ENCODE results near the gene CWC22.
A peak's percentile ranks its signal among the peaks of the same experiment; 100 is the strongest.
"Not testable (repeated sequence)": the region's sequence is repeated elsewhere in the genome, so short reads cannot be mapped to it uniquely, and the experiment has no call there.

CWC22 gene

GRCh38 chr2:180006781-180007579 is at the start of gene CWC22:
TSS of gene CWC22 (minus strand) at chr2:180007297. CDS start at chr2:179993341, 13,956 bp downstream.
- peak; percentile 67 for DNase-seq (ENCODE audit: low read depth)

DNA sequence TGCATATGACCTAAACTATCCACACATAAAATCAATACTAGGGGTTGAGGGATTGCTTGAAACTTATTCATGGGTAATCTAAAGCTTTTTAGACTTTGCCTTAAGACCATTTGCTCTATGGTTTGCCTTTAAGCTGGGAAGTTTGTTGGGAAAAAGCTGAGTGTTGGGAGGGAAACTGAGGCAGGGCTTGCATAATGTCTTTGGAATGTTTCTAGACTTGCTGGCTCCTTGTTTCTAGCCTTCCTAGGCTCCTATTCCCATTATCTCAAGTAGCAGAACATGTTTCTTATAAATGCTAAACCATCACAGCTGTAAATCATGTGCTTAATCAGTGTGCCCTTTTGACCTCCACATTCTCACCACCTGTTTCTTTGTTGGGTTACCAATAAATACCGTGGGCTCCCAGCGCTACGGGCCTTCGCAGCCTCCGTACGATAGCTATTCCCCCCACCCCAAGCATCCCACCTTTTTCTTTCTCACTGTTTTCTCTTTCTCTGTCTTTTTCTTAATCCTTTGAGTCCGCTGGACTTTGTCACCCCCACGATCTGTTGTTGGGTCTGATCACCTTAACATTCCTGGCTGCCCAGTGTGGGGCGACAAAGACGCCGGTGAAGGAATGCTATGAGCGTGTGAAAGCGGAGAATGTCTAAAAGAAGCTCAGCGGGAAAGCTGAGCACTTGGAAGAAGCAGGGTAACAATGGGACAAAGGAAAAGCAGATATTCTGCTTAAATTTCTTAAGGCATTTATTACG is 49.4 kb upstream of the CWC22 start:
- DNase-seq (ENCODE audit: low read depth): no peak

DNA sequence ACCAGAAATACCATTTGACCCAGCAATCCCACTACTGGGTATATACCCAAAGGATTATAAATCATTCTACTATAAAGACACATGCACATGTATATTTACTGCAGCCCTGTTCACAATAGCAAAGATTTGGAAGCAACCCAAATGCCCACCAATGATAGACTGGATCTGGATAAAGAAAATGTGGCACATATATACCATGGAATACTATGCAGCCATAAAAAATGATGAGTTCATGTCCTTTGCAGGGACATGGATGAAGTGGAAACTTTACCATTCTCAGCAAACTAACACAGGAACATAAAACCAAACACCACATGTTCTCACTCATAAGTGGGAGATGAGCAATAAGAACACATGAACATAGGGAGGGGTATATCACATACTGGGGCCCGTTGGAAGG is 47.5 kb upstream of the CWC22 start:
- not testable (repeated sequence) for DNase-seq (ENCODE audit: low read depth)

DNA sequence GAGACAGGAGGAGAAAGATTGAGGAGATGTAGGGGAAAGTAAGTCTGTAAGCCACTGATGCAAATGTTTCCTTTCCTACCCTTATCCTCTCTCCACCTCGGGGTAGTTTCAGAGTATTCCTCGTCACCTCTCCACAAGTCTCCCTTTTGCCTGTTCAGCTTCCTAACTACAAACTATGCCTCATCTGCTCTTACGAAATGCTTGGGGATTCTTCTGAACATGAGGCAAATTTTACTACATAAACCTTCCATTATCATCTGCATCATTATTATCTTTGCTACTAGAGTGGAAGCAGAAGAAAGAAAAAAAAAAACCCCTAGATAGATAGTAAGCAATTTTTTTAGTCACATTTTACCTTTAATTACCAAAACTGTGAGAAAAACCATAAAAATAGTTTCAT is 43.1 kb upstream of the CWC22 start:
- no peak for DNase-seq (ENCODE audit: low read depth)

- DNase-seq (ENCODE audit: low read depth): no peak
Observed at GRCh38 chr2:180048251-180048650, 41.2 kb upstream of the CWC22 start.

- no peak for DNase-seq (ENCODE audit: low read depth)
Observed at GRCh38 chr2:180046776-180047175, 39.7 kb upstream of the CWC22 start.

DNA sequence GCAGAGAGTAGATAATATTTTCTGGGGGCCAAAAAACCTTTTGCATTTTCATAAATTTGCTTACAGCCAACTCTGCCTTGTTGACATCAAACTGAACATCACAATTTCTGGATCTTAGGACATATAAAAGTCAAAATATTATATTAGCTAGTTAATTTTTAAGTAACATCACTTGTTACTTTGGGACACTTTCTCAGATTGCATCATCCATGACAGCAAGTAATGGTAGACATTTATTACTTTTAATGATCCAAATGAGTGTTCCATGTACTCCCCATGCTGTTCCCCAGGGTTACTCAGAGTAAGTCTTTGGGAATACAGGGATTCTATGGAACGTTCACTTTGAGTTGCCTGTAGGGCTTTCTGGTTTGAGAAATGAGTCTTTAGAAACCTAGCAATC is 39.1 kb upstream of the CWC22 start:
- DNase-seq (ENCODE audit: low read depth): no peak

GRCh38 chr2:180040146-180040925 is 33.2 kb upstream of the CWC22 start:
- DNase-seq (ENCODE audit: low read depth): peak; percentile 91

DNA sequence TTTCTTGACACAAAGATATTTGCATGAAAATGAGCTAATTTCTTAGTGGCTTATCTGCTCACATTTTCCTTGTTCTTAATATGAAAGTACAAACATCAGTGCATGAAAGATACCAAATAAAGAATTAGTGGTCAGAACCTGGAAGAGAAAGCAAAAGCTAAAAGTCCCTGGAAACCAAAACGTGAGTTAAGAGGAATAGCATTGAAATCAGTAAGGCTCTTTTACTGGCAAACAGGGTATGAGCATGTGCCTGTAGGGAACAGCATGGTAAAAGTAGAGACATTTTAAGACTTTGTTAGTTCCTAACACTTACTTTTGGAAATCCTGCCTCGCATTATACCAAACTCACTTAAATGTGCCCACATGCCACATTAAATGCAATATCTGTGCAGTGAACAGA is 31.9 kb upstream of the CWC22 start:
- DNase-seq (ENCODE audit: low read depth): no peak

- DNase-seq (ENCODE audit: low read depth): peak; percentile 64
Observed at GRCh38 chr2:180033993-180034894, 27.1 kb upstream of the CWC22 start.

GRCh38 chr2:180029575-180029974 is 22.5 kb upstream of the CWC22 start:
- DNase-seq (ENCODE audit: low read depth): no peak

GRCh38 chr2:180021850-180022249 is 14.8 kb upstream of the CWC22 start:
- DNase-seq (ENCODE audit: low read depth): no peak

- DNase-seq (ENCODE audit: low read depth): no peak
Observed at GRCh38 chr2:180017784-180018183, 10.7 kb upstream of the CWC22 start.

GRCh38 chr2:180016937-180017336 is 9.8 kb upstream of the CWC22 start:
- DNase-seq (ENCODE audit: low read depth): no peak

- DNase-seq (ENCODE audit: low read depth): no peak
Observed at GRCh38 chr2:180015951-180016709, 9.0 kb upstream of the CWC22 start.

DNA sequence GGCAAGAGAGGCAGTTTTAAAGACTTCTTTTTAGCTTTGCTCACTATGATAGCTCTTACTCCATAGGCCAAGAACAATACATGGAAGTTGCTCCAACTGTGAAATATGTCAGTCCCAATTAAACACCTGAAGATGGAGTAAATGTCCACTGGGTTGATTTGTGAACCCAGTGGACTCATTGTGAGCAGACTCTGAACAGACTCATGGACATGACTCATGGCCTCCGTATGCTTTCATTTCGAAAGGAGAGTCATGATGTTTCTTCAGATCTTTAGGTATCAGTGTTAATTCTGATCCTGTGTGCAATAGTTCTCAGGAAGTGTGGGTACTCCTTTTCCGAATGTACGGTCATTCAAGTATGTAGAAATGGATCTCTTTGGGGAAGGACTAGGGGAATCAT is 5.4 kb upstream of the CWC22 start:
- DNase-seq (ENCODE audit: low read depth): peak; percentile 66

- no peak for DNase-seq (ENCODE audit: low read depth)
Observed at GRCh38 chr2:180010701-180011100, 3.6 kb upstream of the CWC22 start.

DNA sequence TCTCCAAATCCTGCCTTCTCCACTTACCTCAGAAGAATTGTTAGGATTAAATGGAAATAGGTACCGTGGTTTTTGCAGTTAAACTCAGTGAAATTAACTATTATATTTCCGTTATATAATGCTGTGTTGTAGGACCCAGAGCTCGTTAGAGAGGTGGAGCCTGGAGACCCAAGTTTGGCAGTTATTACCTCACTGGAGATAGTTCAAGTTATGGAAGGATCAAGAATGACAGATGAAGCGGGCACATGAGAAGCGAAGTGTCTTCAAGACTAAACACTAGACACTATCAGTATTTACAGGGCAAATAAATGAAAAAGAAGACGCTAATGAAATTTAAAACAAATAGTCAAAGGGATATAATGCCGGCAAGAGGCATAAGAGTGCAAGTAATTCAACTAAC is 866 bp downstream of the CWC22 start:
- DNase-seq (ENCODE audit: low read depth): no peak

GRCh38 chr2:180005465-180005864 is 1.6 kb downstream of the CWC22 start:
- not testable (repeated sequence) for DNase-seq (ENCODE audit: low read depth)

- DNase-seq (ENCODE audit: low read depth): no peak
Observed at GRCh38 chr2:180004731-180005130, 2.4 kb downstream of the CWC22 start.

- no peak for DNase-seq (ENCODE audit: low read depth)
Observed at GRCh38 chr2:180003559-180003958, 3.5 kb downstream of the CWC22 start.
